WTC11 (cell line): ENCODE data around the gene DHRSX. TPM values are rescaled to one million over a fixed set of nuclear protein-coding genes. Genes with fewer than 3 reads are reported as not detected.

Source experiments
- ATAC-seq: fragments of 200-7000 bp; cut with Tn5 transposase; 2 replicates; pipeline ENCODE4 v1.10.0; 2021; ENCODE audit warnings: mild to moderate bottlenecking, moderate library complexity
- CTCF ChIA-PET: fragments of 300-600 bp; sonication (Branson Sonifier 250); formaldehyde crosslinking; loops from one replicate; lab custom pipeline; 2021; ENCODE audit warnings: antibody characterized with exemption; lab: Charles Lee
- POLR2A ChIA-PET: fragments of 350-600 bp; sonication (Branson Sonifier 250); formaldehyde crosslinking; loops from one replicate; lab custom pipeline; 2021; ENCODE audit warnings: antibody characterized with exemption; lab: Charles Lee
- DNase-seq: peaks from one replicate; pipeline ENCODE4 v3.0.0; 2021; ENCODE audit warnings: low spot score
- H3K27ac Mint-ChIP-seq: 2 replicates; pipeline ENCODE4 v1.8.0; 2021; ENCODE audit warnings: mixed read lengths
- H3K27me3 Mint-ChIP-seq: 2 replicates; pipeline ENCODE4 v1.8.0; 2021; ENCODE audit warnings: low read depth, mild to moderate bottlenecking, moderate library complexity, mixed read lengths
- H3K36me3 Mint-ChIP-seq: 2 replicates; pipeline ENCODE4 v1.8.0; 2021; ENCODE audit warnings: mixed read lengths
- H3K4me1 Mint-ChIP-seq: 2 replicates; pipeline ENCODE4 v1.8.0; 2022; ENCODE audit warnings: mixed read lengths
- H3K4me3 Mint-ChIP-seq: 2 replicates; pipeline ENCODE4 v1.8.0; 2021; ENCODE audit warnings: mild to moderate bottlenecking, moderate library complexity, mixed read lengths
- H3K9me3 Mint-ChIP-seq: 2 replicates; pipeline ENCODE4 v1.8.0; 2021; ENCODE audit warnings: mixed read lengths
- AR ChIP-seq: fragments of 250-450 bp; sonication (Bioruptor Pico); IDR thresholded peaks from 2 replicates; pipeline ENCODE4 v1.9.0; 2021; ENCODE audit warnings: mild to moderate bottlenecking
- ATF1 ChIP-seq: sonication (generic); formaldehyde crosslinking; IDR thresholded peaks from 2 replicates; pipeline ENCODE4 v1.8.1; 2023; ENCODE audit warnings: mild to moderate bottlenecking, moderate library complexity, missing genetic modification reagents
- CBFB ChIP-seq: sonication (generic); formaldehyde crosslinking; IDR thresholded peaks from 2 replicates; pipeline ENCODE4 v1.8.1; 2022; ENCODE audit warnings: mild to moderate bottlenecking, low read depth, missing genetic modification reagents
- E2F5 ChIP-seq: sonication (generic); formaldehyde crosslinking; IDR thresholded peaks from 2 replicates; pipeline ENCODE4 v1.8.1; 2022; ENCODE audit warnings: mild to moderate bottlenecking, moderate library complexity, missing genetic modification reagents
- JAZF1 ChIP-seq: fragments of 250-450 bp; sonication (Bioruptor Pico); IDR thresholded peaks from 2 replicates; pipeline ENCODE4 v1.9.0; 2021; ENCODE audit warnings: moderate library complexity, mild to moderate bottlenecking, inconsistent platforms
- NR2C2 ChIP-seq: sonication (generic); formaldehyde crosslinking; IDR thresholded peaks from 2 replicates; pipeline ENCODE4 v1.8.0; 2022; ENCODE audit warnings: mild to moderate bottlenecking, missing genetic modification reagents
- TEAD1 ChIP-seq: sonication (generic); formaldehyde crosslinking; IDR thresholded peaks from 2 replicates; pipeline ENCODE4 v1.8.0; 2022; ENCODE audit warnings: mild to moderate bottlenecking, missing genetic modification reagents
- TEAD4 ChIP-seq: sonication (generic); formaldehyde crosslinking; IDR thresholded peaks from 2 replicates; pipeline ENCODE4 v1.8.0; 2022; ENCODE audit warnings: mild to moderate bottlenecking, missing genetic modification reagents
- ZNF121 ChIP-seq: sonication (generic); formaldehyde crosslinking; IDR thresholded peaks from 2 replicates; pipeline ENCODE4 v1.8.0; 2023; ENCODE audit warnings: missing genetic modification reagents
- ZNF232 ChIP-seq: sonication (generic); formaldehyde crosslinking; IDR thresholded peaks from 2 replicates; pipeline ENCODE4 v1.8.0; 2022; ENCODE audit warnings: mild to moderate bottlenecking, missing genetic modification reagents
- ZNF425 ChIP-seq: fragments of 250-450 bp; sonication (Bioruptor Pico); conservative IDR thresholded peaks from 2 replicates; pipeline ENCODE4 v1.9.0; 2021; ENCODE audit warnings: mild to moderate bottlenecking
- ZNF532 ChIP-seq: fragments of 250-450 bp; sonication (Bioruptor Pico); IDR thresholded peaks from 2 replicates; pipeline ENCODE4 v1.9.0; 2021; ENCODE audit warnings: mild to moderate bottlenecking, borderline replicate concordance
- total RNA-seq: library from RNA; stranded (reverse); gene quantifications from 3 replicates; pipeline ENCODE4 v1.2.3, GENCODE V29; 2021
- TF ChIP-seq, protein P1 (sequence below): sonication (generic); formaldehyde crosslinking; IDR thresholded peaks from 2 replicates; pipeline ENCODE4 v1.8.1; 2023; ENCODE audit warnings: mild to moderate bottlenecking, missing genetic modification reagents
- TF ChIP-seq, protein P2 (sequence below): fragments of 200-600 bp; IDR thresholded peaks from 2 replicates; pipeline ENCODE4 v1.8.0; 2022; ENCODE audit warnings: antibody characterized with exemption

The DHRSX gene
- total RNA-seq, 1 experiment from 2014 or later = 28.2 TPM

DNA sequence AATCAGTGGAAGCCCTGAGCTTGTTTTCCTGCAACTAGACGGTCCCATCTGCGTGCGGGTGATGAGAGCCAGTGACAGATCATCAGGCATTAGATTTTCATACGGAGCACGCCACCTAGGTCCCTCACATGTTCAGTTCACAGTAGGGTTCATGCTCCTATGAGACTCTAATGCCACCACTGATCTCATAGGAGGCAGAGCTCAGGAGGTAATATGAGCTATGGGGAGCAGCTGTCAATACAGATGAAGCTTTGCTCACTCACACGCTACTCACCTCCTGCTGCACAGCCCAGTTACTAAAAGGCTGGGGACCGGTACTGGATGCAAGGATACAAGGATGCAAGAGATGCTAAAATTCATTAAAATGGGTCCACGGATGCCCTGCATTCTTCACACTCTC lies 61.2 kb downstream of the DHRSX start (continued):
- TF ChIP-seq AR (CRISPR knock-in tag) (no peak), TEAD4 (CRISPR knock-in tag) (no peak)
- TF ChIP-seq, protein P1, sequence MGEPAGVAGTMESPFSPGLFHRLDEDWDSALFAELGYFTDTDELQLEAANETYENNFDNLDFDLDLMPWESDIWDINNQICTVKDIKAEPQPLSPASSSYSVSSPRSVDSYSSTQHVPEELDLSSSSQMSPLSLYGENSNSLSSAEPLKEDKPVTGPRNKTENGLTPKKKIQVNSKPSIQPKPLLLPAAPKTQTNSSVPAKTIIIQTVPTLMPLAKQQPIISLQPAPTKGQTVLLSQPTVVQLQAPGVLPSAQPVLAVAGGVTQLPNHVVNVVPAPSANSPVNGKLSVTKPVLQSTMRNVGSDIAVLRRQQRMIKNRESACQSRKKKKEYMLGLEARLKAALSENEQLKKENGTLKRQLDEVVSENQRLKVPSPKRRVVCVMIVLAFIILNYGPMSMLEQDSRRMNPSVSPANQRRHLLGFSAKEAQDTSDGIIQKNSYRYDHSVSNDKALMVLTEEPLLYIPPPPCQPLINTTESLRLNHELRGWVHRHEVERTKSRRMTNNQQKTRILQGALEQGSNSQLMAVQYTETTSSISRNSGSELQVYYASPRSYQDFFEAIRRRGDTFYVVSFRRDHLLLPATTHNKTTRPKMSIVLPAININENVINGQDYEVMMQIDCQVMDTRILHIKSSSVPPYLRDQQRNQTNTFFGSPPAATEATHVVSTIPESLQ = no peak
- TF ChIP-seq, all 79 proteins: peak for 0

DNA sequence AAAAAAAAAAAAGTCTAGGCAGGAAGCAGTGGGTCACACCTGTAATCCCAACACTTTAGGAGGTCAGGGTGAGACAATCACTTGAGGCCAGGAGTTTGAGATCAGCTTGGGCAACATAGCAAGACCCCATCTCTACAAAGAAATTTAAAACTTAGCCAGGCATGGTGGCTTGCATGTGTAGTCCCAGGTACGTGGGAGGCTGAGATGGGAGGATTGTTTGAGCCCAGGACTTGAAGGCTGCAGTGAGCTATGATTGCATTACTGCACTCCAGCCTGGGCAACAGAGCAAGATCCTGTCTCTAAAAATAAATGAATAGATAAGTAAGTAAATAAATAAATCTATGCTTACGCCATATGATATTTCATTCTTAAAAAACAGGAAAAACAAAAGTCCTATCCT lies 65.3 kb downstream of the DHRSX start:
- DNase-seq = no peak
- H3K4me1 Mint-ChIP-seq = no peaks in the 10 kb centered on the region
- H3K27ac Mint-ChIP-seq = no peak overlapping the region
- peaks cover 21% of the 10 kb centered on the region for H3K9me3 Mint-ChIP-seq
- no peak for ATAC-seq
- H3K36me3 Mint-ChIP-seq = peaks cover 53% of the 10 kb centered on the region
- TF ChIP-seq ZNF532 (CRISPR knock-in tag) (no peak), ZNF121 (CRISPR knock-in tag) (peak; percentile 44; the same call in 1 of the 2 replicates)
- POLR2A ChIA-PET = no interaction called here
- no peaks in the 10 kb centered on the region for H3K27me3 Mint-ChIP-seq
- no peak overlapping the region for H3K4me3 Mint-ChIP-seq
- CTCF ChIA-PET = no interaction called here

DNA sequence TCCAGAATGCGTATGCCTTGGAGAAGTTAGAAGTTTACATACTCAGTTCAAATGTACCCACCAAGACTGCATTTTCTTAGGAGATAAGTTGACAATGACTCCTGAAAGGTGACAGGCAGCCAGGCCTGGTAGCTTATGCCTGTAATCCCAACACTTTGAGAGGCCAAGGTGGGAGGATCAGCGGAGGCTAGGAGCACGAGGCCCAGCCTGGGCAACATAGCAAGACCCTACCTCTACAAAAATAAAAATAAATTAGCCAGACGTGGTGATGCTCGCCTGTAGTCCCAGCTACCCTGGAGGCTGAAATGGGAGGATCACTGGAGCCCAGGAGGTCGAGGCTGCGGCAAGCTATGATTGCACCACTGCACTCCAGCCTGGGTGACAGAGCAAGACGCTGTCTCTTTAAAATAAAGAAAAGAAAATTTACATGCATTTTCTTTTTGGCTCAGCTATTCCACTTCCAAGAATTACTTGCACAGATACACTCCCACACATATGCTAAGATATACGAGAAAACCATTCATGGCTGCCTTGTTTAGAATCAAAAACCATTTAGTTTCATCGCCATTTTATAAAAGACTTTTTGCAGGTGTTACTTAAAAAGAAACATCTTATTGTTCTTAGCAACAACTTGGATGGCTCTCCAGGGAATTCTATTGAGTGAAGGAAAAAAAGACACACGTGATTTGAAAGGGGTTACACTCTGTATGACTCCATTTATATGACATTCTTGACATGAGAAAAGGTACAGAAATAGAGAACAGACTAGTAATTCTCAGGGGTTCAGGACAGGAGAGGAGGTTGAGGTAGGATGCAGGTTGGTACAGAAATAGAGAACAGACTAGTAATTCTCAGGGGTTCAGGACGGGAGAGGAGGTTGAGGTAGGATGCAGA lies 66.3 kb downstream of the DHRSX start:
- DNase-seq (no peak), ATAC-seq (no peak)
- Mint-ChIP-seq H3K4me1 (no peaks in the 10 kb centered on the region), H3K4me3 (no peak overlapping the region), H3K27ac (peak overlapping the region; percentile 16), H3K36me3 (peaks cover 47% of the 10 kb centered on the region), H3K9me3 (peaks cover 15% of the 10 kb centered on the region), H3K27me3 (no peaks in the 10 kb centered on the region)
- CTCF ChIA-PET = no interaction called here
- POLR2A ChIA-PET = no interaction called here
- TF ChIP-seq ZNF121 (CRISPR knock-in tag) = peak; percentile 75
- no peak for TF ChIP-seq ATF1

GRCh38 chrX:2432298-2432863 lies 68.4 kb downstream of the DHRSX start:
- Mint-ChIP-seq H3K36me3 (peaks cover 48% of the 10 kb centered on the region), H3K4me3 (no peak overlapping the region), H3K27ac (no peak overlapping the region), H3K9me3 (peaks cover 28% of the 10 kb centered on the region), H3K27me3 (no peaks in the 10 kb centered on the region), H3K4me1 (no peaks in the 10 kb centered on the region)
- ATAC-seq = no peak
- POLR2A ChIA-PET = no interaction called here
- no peak for DNase-seq
- CTCF ChIA-PET = no interaction called here
- TF ChIP-seq TEAD1 (CRISPR knock-in tag) (no peak), NR2C2 (CRISPR knock-in tag) (no peak), ZNF232 (no peak), E2F5 (CRISPR knock-in tag) (no peak), JAZF1 (CRISPR knock-in tag) (no peak), CBFB (CRISPR knock-in tag) (no peak), ZNF425 (CRISPR knock-in tag) (no peak)
- TF ChIP-seq, protein P2, sequence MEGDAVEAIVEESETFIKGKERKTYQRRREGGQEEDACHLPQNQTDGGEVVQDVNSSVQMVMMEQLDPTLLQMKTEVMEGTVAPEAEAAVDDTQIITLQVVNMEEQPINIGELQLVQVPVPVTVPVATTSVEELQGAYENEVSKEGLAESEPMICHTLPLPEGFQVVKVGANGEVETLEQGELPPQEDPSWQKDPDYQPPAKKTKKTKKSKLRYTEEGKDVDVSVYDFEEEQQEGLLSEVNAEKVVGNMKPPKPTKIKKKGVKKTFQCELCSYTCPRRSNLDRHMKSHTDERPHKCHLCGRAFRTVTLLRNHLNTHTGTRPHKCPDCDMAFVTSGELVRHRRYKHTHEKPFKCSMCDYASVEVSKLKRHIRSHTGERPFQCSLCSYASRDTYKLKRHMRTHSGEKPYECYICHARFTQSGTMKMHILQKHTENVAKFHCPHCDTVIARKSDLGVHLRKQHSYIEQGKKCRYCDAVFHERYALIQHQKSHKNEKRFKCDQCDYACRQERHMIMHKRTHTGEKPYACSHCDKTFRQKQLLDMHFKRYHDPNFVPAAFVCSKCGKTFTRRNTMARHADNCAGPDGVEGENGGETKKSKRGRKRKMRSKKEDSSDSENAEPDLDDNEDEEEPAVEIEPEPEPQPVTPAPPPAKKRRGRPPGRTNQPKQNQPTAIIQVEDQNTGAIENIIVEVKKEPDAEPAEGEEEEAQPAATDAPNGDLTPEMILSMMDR = no peak
